GM21528 (cell line): ENCODE measurements around the gene GRID1.

ENCODE experiments used
- ATAC-seq: cut with Tn5 transposase; IDR thresholded peaks from one replicate; pipeline ENCODE4 v1.9.1; 2021; ENCODE audit warnings: mild to moderate bottlenecking, moderate library complexity; ENCODE audit not compliant: unreplicated experiment, low FRiP score

GRID1 gene

DNA sequence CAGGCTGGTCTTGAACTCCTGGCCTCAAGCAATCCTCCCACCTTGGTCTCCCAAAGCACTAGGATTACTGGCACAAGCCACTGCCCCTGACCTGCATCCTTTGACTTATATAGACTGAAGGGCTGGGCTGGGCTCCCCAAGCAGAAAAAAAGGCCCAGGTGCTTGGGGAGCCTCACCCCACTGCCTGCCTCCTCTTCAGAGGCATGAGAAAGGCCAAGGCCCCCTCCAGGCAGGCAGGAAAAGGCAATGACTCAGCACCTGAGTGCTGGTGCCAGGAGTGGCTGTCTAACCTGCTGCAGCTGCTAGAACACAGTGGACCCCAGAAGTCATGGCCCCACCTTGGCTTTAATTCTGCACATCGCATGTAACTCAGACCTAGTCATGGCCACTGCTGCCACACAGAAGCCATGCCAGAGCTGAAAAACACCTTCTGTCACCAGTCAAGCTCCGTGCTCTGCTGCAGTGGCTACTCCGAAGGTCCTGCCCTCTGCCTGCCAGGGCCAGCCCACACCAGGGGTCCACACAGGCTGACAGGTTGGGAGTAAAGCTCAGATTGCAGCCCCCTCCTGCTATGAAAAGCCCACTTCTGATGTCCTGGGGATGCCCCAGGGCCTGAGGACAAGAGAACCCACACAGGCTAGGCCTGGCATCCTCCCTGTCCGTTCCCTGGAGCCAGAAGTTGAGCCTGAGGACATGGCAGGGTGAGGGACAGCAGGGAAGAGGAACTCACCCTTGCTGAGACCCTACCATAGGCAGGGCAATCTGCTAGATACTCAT lies 48.5 kb downstream of the GRID1 start:
- ATAC-seq = no peak

DNA sequence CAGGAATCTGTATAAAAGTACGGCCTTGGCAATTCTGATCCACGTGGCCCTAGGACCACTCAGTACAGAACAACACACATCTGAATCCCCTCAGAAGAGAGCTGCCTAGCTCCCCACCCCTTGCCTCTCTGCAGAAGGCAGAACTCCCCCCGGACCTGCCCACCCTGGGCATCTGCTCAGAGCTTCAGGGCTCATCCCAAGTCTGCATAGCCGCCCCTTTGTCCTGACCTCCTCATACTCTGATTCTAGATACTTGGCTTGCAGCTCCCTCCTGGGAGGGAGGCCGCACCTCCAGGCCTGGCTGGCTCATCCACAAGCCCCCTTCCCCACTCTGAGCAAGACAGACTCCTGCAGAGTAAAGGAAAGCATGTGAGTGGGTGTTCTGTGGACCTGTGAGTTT lies 49.6 kb downstream of the GRID1 start:
- ATAC-seq = no peak

DNA sequence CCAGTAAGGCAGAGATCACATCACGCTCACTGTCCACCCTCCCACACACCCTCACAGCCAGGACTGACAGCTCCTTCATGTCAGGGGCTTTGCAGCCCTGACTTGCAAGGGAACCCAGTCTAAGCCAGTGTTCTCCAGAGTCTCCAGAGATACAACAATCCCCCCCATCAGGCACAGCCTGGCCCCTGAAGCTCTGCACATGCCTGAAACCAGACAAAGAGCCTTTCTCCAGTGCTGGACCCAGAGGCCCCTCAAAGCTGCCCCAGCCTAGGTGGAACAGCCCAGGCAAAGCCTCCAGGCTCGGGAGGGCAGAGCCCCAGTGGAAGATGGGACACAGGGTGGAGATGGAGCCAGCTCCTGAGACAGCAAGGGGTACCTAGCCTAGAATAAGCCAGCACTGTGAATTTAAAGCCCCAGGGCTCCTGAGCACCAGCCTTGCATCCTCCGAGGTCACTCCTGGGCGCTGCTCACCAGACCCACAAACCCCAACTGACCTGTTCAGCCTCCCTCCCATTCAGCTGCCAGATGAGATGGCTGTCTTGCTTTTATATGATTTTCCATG lies 50.2 kb downstream of the GRID1 start:
- no peak for ATAC-seq

DNA sequence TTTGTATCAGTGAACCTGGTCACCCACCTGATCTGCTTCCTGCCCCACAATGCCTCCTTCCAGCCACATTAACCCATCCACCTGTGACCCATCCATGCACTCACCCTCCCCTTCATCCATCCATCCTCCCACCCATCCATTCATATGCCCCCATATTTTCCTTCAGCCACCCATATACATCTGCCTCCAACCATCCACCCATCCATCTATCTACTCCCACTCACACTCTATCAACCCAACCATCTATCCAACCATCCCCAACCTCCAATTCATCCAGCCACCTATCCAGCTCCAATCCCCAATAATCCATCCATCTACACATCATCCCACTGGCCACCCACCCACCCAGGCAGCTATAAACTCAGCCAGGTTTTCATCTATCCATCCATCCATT lies 51.0 kb downstream of the GRID1 start:
- ATAC-seq = no peak

DNA sequence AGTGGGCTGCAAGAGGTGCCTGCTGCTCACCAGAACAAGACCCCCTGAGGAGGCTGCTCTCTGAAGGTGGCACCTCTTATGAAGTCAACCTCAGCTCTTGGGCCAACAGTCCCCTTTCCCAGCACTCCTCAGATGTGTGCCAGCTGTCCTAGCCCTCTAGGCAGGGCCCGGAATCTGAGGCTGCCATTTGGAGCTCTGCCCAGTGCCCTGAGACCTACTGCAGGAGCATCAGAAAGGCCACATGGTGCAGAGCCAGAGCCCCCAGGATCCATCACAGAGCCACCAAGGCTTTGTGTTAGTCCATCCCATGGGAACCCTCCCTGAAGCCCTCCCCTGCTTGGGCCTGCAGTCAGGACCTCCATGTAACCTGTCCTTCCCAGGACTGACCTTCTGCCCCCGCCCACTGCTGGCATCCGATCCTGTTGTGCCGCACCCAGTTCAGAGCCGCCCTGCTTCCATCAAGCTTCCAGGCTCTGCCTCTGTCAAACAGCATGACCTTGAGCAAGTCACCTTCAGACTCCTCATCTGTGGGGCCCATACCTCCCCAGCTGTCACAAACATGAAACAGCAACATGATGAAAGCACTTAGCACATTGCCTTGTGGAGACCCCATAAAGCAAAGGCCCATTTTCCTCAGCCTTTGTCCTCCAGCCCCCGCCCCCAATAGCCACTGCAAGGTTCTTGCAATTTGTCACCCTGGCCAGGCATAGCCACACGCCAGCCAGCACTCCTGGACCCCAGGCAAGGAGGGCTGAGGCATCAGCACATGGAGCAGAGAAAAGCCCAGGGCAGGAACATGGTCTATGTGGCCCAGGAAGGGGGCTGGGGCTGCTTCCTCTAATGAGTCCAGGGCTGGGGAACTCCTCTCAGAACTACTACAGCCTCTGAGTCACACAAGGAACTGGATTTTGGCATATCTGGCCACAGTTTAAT lies 51.7 kb downstream of the GRID1 start:
- no peak for ATAC-seq

DNA sequence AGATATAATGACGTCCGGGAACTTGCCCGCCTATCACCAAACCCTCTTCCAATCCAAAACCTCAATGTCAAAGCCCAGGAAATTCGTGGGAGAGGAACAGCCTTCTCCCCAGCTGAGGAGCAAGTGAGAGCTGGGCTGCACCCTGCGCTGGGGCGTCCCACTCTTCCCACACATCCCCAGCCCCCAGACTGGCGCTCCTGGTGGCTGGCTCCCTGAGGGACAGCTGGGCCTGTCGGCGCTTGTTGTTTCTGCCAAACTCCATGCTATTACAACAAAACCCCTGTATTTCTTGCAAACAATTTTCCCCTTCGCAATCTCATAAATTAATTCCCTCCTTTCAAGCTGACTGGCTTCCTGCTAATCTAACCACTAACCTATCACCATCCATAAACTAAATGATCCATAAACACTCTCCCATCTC lies 53.0 kb downstream of the GRID1 start:
- ATAC-seq = no peak

DNA sequence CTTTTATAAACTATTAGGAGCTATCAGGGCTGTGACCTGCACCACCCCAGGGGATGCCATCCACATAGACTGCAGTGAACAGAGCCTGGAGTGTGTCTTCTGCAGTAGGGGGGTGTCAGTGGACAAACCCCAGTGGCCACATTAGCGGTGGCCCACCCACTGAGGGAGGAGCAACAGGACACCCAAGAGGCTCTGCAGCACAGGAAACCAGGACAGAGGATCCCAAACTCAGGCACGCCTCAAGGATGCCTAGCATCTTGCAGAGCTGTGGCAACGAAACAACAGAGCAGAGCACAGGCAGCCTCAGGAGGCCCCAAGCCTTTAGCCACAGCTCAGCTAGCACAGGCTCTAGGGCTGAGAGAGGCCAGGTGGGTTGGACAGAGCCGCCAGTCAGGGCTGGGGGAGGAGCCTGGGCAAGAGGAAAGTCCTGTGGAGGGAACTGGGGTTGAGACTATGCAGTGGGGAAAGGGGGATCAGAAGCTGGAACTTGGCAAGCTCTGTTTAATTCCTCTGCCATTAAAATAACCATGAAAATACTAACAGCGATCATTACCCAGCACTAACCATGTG lies 53.8 kb downstream of the GRID1 start:
- no peak for ATAC-seq

DNA sequence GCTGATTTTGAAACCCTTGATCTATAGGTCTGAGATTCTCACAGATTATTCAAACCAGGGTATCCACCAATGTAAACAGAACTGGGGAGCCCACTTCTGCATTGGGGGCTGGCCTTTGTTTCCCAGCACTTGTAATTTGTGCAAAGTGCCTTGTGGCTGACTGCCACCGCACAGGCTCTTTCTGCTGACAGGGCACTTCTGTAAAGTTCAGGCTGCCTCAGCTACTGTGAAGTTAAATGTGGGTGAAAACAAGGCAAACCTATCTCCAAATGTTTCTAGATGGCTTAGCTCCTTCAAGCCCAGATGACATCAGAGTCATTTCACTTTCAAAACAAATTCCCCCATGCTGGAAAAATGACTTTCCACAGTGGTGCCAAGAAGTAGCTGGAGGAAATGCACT lies 54.7 kb downstream of the GRID1 start:
- no peak for ATAC-seq

DNA sequence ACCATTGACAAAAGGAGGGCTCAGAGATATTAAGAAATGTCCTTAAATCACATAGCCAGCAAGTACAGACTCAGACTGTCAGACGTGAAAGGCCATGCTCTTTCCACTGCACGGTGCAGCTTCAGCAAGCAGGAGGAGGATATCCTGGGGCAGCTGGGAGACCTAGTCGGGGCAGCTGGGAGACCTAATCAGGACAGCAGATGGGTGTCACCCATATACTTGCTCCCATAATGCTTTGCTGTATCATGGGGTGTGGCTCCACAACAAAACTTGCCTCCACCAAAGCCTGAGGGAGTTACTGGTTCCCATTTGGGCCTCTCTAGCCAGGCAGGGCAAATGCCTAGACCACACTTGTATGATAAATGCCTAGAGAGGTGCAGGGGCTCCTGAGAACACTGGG lies 55.4 kb downstream of the GRID1 start:
- ATAC-seq = no peak

DNA sequence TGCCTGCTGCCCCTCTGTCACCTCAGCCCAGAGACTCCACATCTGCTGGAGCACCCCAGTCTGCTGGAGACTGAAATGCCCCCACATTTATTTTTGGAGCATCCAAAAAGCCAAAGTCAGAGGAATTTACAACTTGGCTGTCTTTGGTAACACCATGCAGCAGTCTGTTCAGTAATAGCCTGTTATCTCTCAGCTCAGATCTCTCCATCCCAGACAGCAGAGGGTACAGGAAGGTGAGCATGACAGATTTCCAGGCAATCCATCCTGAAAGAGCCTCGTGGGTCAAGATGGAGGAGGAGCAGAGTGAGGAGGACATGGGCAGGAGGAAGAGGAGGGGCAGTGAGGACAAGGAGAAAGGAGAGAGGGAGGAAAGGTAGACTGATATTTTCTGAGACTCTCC lies 55.9 kb downstream of the GRID1 start:
- ATAC-seq = no peak

DNA sequence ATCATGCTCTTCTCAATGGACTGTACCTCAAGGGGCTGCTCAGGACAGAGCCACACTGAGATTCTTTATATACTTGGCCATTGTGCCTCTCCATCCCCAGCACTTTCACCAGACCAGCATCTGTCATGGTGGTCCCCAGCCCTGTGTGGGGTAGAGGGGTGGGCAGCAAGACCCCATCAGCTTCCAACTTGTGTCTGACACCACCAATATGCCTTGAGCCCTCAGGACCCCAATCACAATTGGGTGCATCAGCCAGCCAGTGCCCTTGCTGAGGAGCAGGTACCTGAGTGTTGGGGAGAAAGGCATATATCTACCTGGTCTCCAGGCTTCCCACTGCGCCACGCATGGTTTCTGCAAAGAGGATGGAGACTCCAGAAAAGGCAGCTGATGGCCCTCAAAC lies 56.3 kb downstream of the GRID1 start:
- ATAC-seq = no peak

DNA sequence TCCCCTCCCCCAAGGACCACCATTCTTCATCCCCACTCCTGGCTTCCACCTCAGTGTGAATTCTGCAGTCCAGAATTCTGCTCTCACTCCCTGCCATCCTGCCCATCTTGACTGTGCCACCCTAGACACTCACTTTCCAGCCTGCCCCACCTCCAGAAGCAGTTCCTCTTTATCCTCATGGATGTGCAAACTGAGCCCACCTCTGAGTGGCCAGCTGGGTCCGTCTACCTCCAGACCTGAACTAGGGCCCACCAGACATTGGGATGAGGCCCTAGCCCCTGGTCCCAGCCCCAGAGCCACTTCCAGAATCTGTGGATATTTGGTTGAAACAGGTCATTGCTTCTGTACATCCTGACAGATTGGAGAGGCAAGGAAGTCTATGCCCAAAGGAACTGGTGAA lies 58.5 kb downstream of the GRID1 start:
- no peak for ATAC-seq

DNA sequence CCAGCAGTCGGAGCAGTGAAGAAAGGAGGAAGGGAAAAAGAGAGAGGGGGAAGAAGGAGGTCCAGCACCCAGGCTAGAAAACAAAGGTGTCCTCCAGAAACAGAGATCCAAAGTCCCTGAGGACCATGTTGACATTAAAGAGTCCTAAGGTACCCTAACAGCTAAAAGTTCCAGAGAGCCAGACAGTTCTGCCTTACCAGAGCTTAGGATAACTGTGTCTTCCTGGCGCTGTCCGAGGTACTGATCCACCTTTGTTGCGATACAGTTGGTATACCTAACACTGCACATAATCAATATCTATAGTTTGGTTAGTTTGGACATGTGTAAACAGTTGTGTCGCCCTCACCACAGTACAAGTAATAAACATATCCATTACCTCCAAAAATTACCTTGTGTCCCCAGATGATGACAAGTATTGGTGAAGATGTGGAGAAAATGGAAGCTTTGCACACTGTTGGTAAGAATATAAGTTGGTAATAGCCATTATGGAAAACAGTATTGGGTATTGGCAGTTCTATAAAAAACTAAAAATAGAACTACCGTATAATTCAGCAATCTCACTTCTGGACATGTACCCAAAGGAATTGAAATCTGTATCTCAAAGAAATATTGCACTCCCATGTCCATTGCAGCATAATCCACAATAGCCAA lies 59.8 kb downstream of the GRID1 start:
- no peak for ATAC-seq

DNA sequence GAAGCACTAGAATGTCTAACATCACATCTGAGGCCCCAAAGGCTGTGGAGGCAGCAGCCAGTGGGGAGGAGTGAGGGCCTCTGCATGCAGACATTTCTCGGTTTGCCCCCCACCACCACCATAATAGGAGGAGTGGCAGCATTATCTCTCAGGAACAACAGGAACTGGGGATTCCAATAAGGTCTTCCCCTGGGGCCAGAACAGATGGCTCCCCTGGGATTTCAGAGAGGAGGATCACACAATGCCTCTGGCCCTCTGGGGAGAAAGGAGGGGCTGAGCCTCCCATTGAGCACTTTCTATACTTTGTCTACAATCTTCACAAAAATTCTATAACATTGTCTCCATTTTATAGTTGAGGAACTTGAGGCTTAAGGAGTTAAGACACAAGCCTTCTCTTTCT lies 61.1 kb downstream of the GRID1 start:
- ATAC-seq = no peak

DNA sequence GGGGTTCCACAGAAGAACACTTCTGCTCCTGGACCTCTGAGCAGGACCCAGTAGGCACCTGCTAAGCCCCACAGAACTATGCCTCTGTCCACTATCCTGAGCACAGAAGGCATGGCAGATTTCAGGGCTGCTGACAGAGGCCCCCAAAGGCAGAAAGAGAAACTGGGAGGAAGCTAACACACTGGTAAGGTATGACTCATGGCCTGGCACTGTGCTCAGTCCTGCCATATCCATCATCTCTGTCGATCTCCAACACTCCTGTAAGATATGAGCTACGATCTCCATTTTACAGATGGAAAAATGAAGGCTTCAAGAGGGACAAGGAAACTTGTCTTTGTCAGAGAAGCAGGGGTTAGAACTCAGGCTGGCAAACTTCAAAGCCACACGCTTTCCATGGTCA lies 62.2 kb downstream of the GRID1 start:
- ATAC-seq = no peak

DNA sequence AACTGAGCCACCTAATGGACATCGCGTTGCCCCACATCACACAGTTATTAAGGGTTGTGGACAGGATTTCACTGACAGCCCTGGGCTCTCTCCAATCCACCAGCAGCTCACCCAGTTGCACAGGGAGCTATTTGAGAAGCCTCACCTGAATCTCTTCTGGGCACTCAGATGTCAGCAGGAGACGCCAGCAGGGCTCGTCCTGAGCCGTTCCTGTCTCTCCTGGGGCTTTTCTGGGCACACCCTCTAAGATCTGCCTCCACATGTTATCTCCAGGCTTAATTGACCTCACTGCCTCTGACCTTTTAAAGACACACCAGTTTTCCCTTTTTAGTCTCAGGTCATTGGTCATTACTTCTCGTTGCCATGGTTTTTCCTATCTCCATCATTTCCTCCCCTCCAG lies 63.0 kb downstream of the GRID1 start:
- ATAC-seq = no peak

DNA sequence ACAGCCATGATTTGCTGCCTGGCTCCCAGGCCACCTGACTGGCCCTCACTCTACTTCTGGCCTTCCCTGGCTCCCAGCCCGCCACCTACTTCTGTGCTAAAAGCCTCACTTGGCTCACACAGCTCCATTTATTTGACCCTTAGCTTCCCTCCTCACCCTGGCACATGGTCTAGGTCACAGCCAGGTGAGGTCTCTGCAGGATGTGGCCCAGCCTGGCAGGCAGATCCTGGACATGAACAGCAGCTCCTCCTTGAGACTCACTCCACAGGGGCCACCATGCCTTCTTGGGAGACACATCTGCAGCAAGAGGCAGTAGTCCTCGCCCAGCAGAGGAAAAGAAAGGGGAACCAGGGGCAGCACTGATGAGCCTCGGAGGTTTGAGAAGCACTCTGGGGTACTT lies 64.6 kb downstream of the GRID1 start:
- no peak for ATAC-seq

DNA sequence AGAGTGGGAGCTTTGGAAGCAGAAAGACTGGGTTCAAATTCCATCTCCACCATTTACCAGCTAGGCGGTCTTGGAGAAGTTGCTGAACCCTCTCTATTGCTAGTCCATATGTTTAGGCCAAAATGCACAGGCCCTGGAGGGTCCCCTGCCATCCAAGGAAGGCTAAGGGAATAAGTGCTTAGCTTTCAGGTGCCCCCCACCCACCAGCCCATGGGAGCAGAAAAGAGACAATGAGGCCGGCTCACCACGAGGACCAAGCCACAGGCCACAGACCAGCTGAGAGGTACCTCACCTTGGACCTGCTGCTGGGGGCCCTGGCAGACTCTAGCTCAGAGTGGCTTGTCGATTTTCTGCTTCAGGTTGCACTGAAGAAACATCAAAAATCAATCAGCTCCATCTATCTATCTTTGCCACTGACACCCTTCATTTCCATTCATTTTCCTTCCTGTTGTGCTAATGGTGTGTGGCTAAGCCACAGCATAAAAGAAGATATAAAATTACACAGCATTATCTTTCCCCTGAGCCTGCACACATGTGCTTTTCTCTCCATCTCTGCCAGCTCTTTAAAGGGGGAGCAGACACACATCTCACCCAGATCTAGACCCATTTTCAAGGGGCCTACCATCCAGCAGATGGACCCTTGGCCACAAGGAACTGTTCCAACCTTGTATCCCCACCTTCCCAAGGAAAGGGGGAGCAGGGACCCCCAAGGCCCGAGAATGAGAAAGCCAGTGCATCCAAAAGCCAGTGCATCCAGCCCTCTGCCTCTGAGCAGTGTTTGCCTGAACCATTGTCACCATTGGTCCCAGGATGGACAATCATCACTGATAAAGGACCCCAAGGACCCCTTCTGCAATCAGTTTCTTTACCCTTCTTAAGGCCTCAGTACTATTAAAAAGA lies 65.4 kb downstream of the GRID1 start:
- ATAC-seq = no peak

DNA sequence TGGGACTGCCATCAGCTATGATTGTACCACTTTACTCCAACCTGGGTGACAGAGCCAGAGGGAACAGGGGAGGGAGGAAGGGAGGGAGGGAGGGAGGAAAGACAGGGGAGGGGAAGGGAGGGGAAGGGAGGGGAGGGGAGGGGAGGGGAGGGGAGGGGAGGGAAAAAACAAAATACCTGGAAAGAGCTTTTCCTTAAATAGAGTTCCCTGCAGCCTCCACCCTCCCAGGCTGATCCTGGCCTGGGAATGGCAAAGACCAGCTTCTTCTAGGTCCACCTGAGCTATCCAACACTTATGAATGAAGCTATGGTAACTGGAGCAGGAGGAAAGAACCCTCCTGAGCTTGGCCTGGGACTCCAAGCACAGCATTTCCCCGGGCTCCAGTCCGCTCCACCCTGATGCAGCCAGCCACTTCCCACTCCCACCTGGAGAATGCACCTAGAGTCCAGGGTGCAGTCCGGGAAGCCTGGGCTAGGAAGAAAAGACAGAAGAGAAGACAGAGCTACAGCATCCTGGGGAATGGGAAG lies 66.1 kb downstream of the GRID1 start:
- no peak for ATAC-seq
